Midbrain (tissue), 1 donor: ENCODE results near the gene MAMLD1.

Source experiments
- DNase-seq: peaks from one replicate; lab custom pipeline; 2025; lab: John Stamatoyannopoulos, UW

The MAMLD1 gene

GRCh38 chrX:150531467-150531866 lies 168.3 kb downstream of the MAMLD1 start:
- DNase-seq, result no peak

GRCh38 chrX:150533863-150534262 lies 170.7 kb downstream of the MAMLD1 start:
- no peak for DNase-seq

- no peak for DNase-seq
Observed at GRCh38 chrX:150536455-150537116, 173.5 kb downstream of the MAMLD1 start.

- DNase-seq, result no peak
Observed at GRCh38 chrX:150537851-150538250, 174.7 kb downstream of the MAMLD1 start.

- no peak for DNase-seq
Observed at GRCh38 chrX:150540965-150541364, 177.8 kb downstream of the MAMLD1 start.

- DNase-seq, result no peak
Observed at GRCh38 chrX:150542846-150543229, 179.7 kb downstream of the MAMLD1 start.

- DNase-seq, result no peak
Observed at GRCh38 chrX:150543230-150544155, 180.4 kb downstream of the MAMLD1 start.

GRCh38 chrX:150544222-150544787 lies 181.2 kb downstream of the MAMLD1 start:
- no peak for DNase-seq

- peak; percentile 55 for DNase-seq
Observed at GRCh38 chrX:150544835-150545770, 182.0 kb downstream of the MAMLD1 start.

- no peak for DNase-seq
Observed at GRCh38 chrX:150546711-150547153, 183.6 kb downstream of the MAMLD1 start.

- DNase-seq, result peak; percentile 81
Observed at GRCh38 chrX:150547375-150548115, 184.4 kb downstream of the MAMLD1 start.

- DNase-seq, result no peak
Observed at GRCh38 chrX:150548251-150548650, 185.1 kb downstream of the MAMLD1 start.

- no peak for DNase-seq
Observed at GRCh38 chrX:150548684-150549083, 185.6 kb downstream of the MAMLD1 start.

GRCh38 chrX:150551963-150552362 lies 188.8 kb downstream of the MAMLD1 start:
- no peak for DNase-seq

GRCh38 chrX:150558424-150558823 lies 195.3 kb downstream of the MAMLD1 start:
- DNase-seq, result no peak
